Measurements from ENCODE around the gene ANXA10.

ANXA10 gene

DNA sequence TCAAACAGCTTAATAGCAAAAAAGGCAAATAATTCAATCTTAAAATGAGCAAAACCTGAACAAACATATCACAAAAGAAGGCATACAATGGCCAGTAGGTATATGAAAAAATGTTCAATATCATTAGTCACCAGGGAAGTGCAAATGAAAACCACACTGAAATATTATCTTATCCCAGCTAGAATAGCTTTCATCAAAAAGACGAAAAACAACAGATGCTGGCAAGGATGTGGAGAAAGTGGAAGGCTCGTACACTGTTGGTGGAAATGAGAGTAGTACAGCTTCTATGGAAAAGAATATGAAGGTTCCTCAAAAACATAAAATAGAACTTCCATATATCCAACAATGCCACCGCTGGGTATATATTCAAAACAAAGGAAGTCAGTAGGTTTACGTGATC is 29.3 kb upstream of the ANXA10 start:
- Histone ChIP-seq H3K27me3 (replicated peaks; ENCODE audit: control insufficient read depth, insufficient read depth, low read length) (no peaks in the 10 kb centered on the region), H3K36me3 (ENCODE audit: control insufficient read depth, insufficient read depth, low read length) (no peaks in the 10 kb centered on the region), H3K4me3 (replicated peaks; ENCODE audit: low read depth, low read length) (no peak overlapping the region)
- TF ChIP-seq, protein P1, sequence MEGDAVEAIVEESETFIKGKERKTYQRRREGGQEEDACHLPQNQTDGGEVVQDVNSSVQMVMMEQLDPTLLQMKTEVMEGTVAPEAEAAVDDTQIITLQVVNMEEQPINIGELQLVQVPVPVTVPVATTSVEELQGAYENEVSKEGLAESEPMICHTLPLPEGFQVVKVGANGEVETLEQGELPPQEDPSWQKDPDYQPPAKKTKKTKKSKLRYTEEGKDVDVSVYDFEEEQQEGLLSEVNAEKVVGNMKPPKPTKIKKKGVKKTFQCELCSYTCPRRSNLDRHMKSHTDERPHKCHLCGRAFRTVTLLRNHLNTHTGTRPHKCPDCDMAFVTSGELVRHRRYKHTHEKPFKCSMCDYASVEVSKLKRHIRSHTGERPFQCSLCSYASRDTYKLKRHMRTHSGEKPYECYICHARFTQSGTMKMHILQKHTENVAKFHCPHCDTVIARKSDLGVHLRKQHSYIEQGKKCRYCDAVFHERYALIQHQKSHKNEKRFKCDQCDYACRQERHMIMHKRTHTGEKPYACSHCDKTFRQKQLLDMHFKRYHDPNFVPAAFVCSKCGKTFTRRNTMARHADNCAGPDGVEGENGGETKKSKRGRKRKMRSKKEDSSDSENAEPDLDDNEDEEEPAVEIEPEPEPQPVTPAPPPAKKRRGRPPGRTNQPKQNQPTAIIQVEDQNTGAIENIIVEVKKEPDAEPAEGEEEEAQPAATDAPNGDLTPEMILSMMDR (IDR thresholded peaks at IDR 0.05; ENCODE audit: insufficient read depth, low read length, poor library complexity, severe bottlenecking) = no peak
- DNase-seq (ENCODE audit: extremely low read depth, insufficient read length) = no peak

DNA sequence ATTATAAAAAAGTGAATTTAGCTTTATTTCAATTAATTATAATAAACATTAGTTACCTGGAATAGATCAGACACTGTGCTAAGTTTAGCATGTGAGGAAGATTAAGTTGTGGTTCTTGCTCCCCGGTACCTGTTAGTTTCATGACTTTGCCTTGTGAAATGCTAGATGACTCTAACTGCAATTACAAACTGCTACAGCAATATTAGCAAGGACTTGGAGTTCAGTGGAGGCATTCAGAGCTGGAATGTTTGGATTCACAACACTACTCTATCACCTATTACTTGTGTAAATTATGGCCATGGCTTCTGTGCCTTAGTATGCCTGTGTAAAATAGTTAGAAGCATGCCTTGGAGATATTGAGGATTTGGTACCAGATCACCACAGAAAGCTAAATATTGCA is 21.4 kb upstream of the ANXA10 start:
- TF ChIP-seq, protein P1 (IDR thresholded peaks at IDR 0.05; ENCODE audit: insufficient read depth, low read length, poor library complexity, severe bottlenecking) = no peak
- Histone ChIP-seq H3K4me3 (replicated peaks; ENCODE audit: low read depth, low read length) (no peak overlapping the region), H3K36me3 (ENCODE audit: control insufficient read depth, insufficient read depth, low read length) (no peaks in the 10 kb centered on the region), H3K27me3 (replicated peaks; ENCODE audit: control insufficient read depth, insufficient read depth, low read length) (no peaks in the 10 kb centered on the region)
- no peak for DNase-seq (ENCODE audit: extremely low read depth, insufficient read length)

DNA sequence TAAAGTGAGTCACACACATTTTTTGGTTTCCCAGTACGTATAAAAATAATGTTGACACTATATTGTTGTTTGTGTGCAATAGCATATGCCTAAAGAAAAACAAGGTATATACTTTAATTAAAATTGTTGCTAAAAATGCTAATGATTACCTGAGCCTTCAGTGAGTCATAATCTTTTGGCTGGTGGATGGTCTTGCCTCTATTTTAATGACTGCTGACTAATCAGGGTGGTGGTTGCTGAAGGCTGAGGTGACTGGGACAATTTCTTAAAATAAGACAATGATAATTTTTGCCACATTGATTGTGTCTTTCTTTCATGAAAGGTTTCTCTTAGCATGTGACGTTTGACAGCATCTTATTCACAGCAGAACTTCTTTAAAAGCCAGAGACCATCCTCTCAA is 21.0 kb upstream of the ANXA10 start:
- Histone ChIP-seq H3K4me3 (replicated peaks; ENCODE audit: low read depth, low read length) (no peak overlapping the region), H3K27me3 (replicated peaks; ENCODE audit: control insufficient read depth, insufficient read depth, low read length) (no peaks in the 10 kb centered on the region), H3K36me3 (ENCODE audit: control insufficient read depth, insufficient read depth, low read length) (no peaks in the 10 kb centered on the region)
- TF ChIP-seq, protein P1 (IDR thresholded peaks at IDR 0.05; ENCODE audit: insufficient read depth, low read length, poor library complexity, severe bottlenecking) = no peak
- DNase-seq (ENCODE audit: extremely low read depth, insufficient read length) = no peak

DNA sequence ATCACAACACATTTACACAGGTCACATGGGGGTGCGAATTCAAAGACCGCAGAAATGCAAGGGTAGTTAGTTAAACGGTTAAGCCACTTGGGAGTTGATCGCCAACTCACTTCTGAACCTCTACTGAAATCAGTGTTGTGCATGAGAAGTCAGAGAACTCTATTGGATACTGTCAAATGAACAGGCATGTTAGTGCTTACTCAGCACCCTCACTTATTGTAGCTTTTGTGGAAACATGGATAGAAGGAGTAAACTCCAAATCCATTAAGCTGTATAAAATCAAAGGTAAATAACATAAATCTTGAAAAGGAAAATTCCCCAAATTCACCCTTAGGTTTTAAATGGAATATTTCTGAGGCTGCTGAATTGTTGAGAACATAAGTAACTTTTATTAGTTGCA is 17.5 kb upstream of the ANXA10 start:
- DNase-seq (ENCODE audit: extremely low read depth, insufficient read length) = no peak

DNA sequence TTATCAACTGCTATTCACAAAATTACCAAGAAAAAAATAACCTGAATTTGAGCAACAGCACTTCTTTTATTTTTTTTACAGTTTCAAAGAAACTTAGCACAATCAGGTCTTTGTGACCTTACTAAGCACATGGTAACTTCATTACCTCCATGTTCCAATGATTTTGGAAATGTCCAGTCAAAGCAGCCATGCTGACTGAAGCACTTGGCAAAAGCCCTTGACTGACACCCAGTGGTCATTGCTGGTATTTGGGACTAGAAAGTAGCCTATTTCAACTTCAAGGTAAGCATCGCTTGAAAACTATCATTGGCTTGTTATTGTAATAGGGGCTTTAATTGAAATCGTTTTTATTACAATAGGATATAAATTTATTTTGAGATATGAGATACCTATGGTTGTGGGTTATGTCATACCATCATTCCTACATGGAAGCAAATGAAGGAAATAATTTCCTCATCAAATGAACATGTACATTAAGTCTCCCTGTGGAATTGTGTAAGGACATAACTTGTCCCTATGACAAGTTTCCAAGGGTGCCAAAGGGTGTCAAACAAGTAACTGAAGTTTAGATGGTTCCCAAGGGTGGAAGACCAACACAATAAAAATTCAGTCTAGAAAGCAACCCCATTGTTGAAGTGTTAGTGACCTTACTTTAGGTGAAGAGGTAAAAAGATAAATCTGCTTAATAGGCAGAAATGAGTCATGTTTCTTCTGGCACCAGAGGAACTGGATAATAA is 15.2 kb upstream of the ANXA10 start:
- Histone ChIP-seq H3K4me3 (replicated peaks; ENCODE audit: low read depth, low read length) (no peak overlapping the region), H3K36me3 (ENCODE audit: control insufficient read depth, insufficient read depth, low read length) (no peaks in the 10 kb centered on the region), H3K27me3 (replicated peaks; ENCODE audit: control insufficient read depth, insufficient read depth, low read length) (no peaks in the 10 kb centered on the region)
- TF ChIP-seq, protein P1 (IDR thresholded peaks at IDR 0.05; ENCODE audit: insufficient read depth, low read length, poor library complexity, severe bottlenecking) = peak; percentile 90
- no peak for DNase-seq (ENCODE audit: extremely low read depth, insufficient read length)

More for the DNA sequence above, 17.5 kb upstream of the ANXA10 start:
- Histone ChIP-seq H3K36me3 (ENCODE audit: control insufficient read depth, insufficient read depth, low read length) (no peaks in the 10 kb centered on the region), H3K27me3 (replicated peaks; ENCODE audit: control insufficient read depth, insufficient read depth, low read length) (no peaks in the 10 kb centered on the region), H3K4me3 (replicated peaks; ENCODE audit: low read depth, low read length) (no peak overlapping the region)
- TF ChIP-seq, protein P1 (IDR thresholded peaks at IDR 0.05; ENCODE audit: insufficient read depth, low read length, poor library complexity, severe bottlenecking) = no peak
